H9 (cell line): ENCODE data around the gene ARPC2. TPM values are rescaled to one million over a fixed set of nuclear protein-coding genes. Genes with fewer than 3 reads are reported as not detected.

Experiments
- DNase-seq: peaks from one replicate; pipeline ENCODE4 v3.0.0-alpha.2; 2017
- H2AFZ ChIP-seq: one replicate; pipeline ENCODE4 v1.6.1; 2013; ENCODE audit warnings: mild to moderate bottlenecking, low read length, control low read depth, moderate library complexity
- H2AK5ac ChIP-seq: 2 replicates; pipeline ENCODE4 v1.6.1; 2013; ENCODE audit warnings: low read length, control low read depth, mixed read lengths; ENCODE audit not compliant: insufficient read length
- H2BK120ac ChIP-seq: one replicate; pipeline ENCODE4 v1.6.1; 2013; ENCODE audit warnings: low read depth, mild to moderate bottlenecking, low read length, control low read depth, inconsistent platforms; ENCODE audit not compliant: poor library complexity, severe bottlenecking
- H2BK12ac ChIP-seq: 2 replicates; pipeline ENCODE4 v1.6.1; 2013; ENCODE audit warnings: low read length, control low read depth, mixed read lengths, low read depth; ENCODE audit not compliant: insufficient read length
- H2BK15ac ChIP-seq: 2 replicates; pipeline ENCODE4 v1.6.1; 2013; ENCODE audit warnings: low read depth, low read length, control low read depth
- H2BK20ac ChIP-seq: one replicate; pipeline ENCODE4 v1.6.1; 2013; ENCODE audit warnings: low read depth, mild to moderate bottlenecking, low read length, control low read depth, inconsistent platforms; ENCODE audit not compliant: poor library complexity, severe bottlenecking
- H2BK5ac ChIP-seq: 2 replicates; pipeline ENCODE4 v1.6.1; 2013; ENCODE audit warnings: low read length, control low read depth, mixed read lengths; ENCODE audit not compliant: insufficient read length
- H3K14ac ChIP-seq: 2 replicates; pipeline ENCODE4 v1.6.1; 2013; ENCODE audit warnings: low read length, control low read depth; ENCODE audit not compliant: insufficient read depth
- H3K18ac ChIP-seq: 2 replicates; pipeline ENCODE4 v1.6.1; 2013; ENCODE audit warnings: low read depth, mild to moderate bottlenecking, mixed read lengths, low read length, control low read depth; ENCODE audit not compliant: insufficient read length
- H3K23ac ChIP-seq: 2 replicates; pipeline ENCODE4 v1.6.1; 2013; ENCODE audit warnings: low read length, control low read depth, mixed read lengths, low read depth; ENCODE audit not compliant: insufficient read length
- H3K23me2 ChIP-seq: 2 replicates; pipeline ENCODE4 v1.6.1; 2013; ENCODE audit warnings: low read depth, mild to moderate bottlenecking, mixed read lengths, low read length, control low read depth; ENCODE audit not compliant: insufficient read length, poor library complexity, severe bottlenecking
- H3K27ac ChIP-seq: 2 replicates; pipeline ENCODE4 v1.5.1; 2013; ENCODE audit warnings: low read length, control low read depth, mixed read lengths, low read depth; ENCODE audit not compliant: insufficient read length
- H3K27me3 ChIP-seq: 2 replicates; pipeline ENCODE4 v1.6.1; 2013; ENCODE audit warnings: low read length, control low read depth, inconsistent platforms; ENCODE audit not compliant: insufficient read depth
- H3K4ac ChIP-seq: 2 replicates; pipeline ENCODE4 v1.6.1; 2013; ENCODE audit warnings: low read depth, mild to moderate bottlenecking, control low read depth, inconsistent platforms, low read length, moderate library complexity
- H3K4me1 ChIP-seq: 2 replicates; pipeline ENCODE4 v1.6.1; 2013; ENCODE audit warnings: low read length, control low read depth, inconsistent platforms; ENCODE audit not compliant: insufficient read depth
- H3K4me2 ChIP-seq: 2 replicates; pipeline ENCODE4 v1.6.1; 2013; ENCODE audit warnings: low read length, control low read depth, mixed read lengths; ENCODE audit not compliant: insufficient read length, insufficient read depth
- H3K56ac ChIP-seq: 2 replicates; pipeline ENCODE4 v1.6.1; 2013; ENCODE audit warnings: low read depth, mild to moderate bottlenecking, mixed read lengths, low read length, control low read depth; ENCODE audit not compliant: insufficient read length
- H3K79me1 ChIP-seq: 2 replicates; pipeline ENCODE4 v1.6.1; 2013; ENCODE audit warnings: low read depth, mild to moderate bottlenecking, moderate library complexity, low read length, control low read depth, inconsistent platforms; ENCODE audit not compliant: insufficient read depth, poor library complexity, severe bottlenecking
- H3K79me2 ChIP-seq: 2 replicates; pipeline ENCODE4 v1.6.1; 2013; ENCODE audit warnings: low read length, control low read depth, inconsistent platforms; ENCODE audit not compliant: insufficient read depth
- H3K9ac ChIP-seq: 2 replicates; pipeline ENCODE4 v1.6.1; 2013; ENCODE audit warnings: low read length, control low read depth, mixed read lengths; ENCODE audit not compliant: insufficient read length; ENCODE audit errors: extremely low read depth
- H3K9me3 ChIP-seq: one replicate; pipeline ENCODE4 v1.6.1; 2013; ENCODE audit warnings: low read depth, low read length, inconsistent platforms; ENCODE audit not compliant: control insufficient read depth
- H3T11ph ChIP-seq: one replicate; pipeline ENCODE4 v1.6.1; 2013; ENCODE audit warnings: mild to moderate bottlenecking, low read length, control low read depth, inconsistent platforms
- H4K20me1 ChIP-seq: one replicate; pipeline ENCODE4 v1.6.1; 2013; ENCODE audit not compliant: control insufficient read depth, insufficient read length, insufficient read depth
- H4K5ac ChIP-seq: 2 replicates; pipeline ENCODE4 v1.6.1; 2013; ENCODE audit warnings: low read depth, mild to moderate bottlenecking, mixed read lengths, low read length, control low read depth; ENCODE audit not compliant: insufficient read length
- H4K8ac ChIP-seq: replicated peaks from 2 replicates; pipeline ENCODE4 v1.6.1; 2013; ENCODE audit warnings: low read length, control low read depth, mixed read lengths, low read depth; ENCODE audit not compliant: insufficient read length
- H4K91ac ChIP-seq: 2 replicates; pipeline ENCODE4 v1.6.1; 2013; ENCODE audit warnings: low read depth, mild to moderate bottlenecking, moderate library complexity, mixed read lengths, low read length, control low read depth; ENCODE audit not compliant: insufficient read length
- H3K27ac Mint-ChIP-seq, 3 experiments: 2 replicates in 2 of 3; 3 replicates in 1 of 3; pipeline ENCODE4 v1.8.0; 2020 to 2021; ENCODE audit warnings: mixed read lengths in 3 of 3, mild to moderate bottlenecking in 1 of 3, moderate library complexity in 1 of 3
- H3K27me3 Mint-ChIP-seq: 2 replicates; pipeline ENCODE4 v1.8.0; 2021; ENCODE audit warnings: low read depth, mild to moderate bottlenecking, moderate library complexity, mixed read lengths
- H3K36me3 Mint-ChIP-seq, 3 experiments: 2 replicates in 2 of 3; 3 replicates in 1 of 3; pipeline ENCODE4 v1.8.0; 2020 to 2021; ENCODE audit warnings: low read depth in 3 of 3, mixed read lengths in 3 of 3; ENCODE audit not compliant: insufficient read depth in 1 of 3
- H3K4me1 Mint-ChIP-seq, 2 experiments: 2 replicates each; pipeline ENCODE4 v1.8.0; 2020; ENCODE audit warnings: mixed read lengths in 2 of 2
- H3K4me3 Mint-ChIP-seq, 2 experiments: 2 replicates in 1 of 2; 3 replicates in 1 of 2; pipeline ENCODE4 v1.8.0; 2020 to 2021; ENCODE audit warnings: mild to moderate bottlenecking in 2 of 2, mixed read lengths in 2 of 2, moderate library complexity in 1 of 2
- H3K9me3 Mint-ChIP-seq, 2 experiments: 2 replicates in 1 of 2; 3 replicates in 1 of 2; pipeline ENCODE4 v1.8.0; 2020; ENCODE audit warnings: mild to moderate bottlenecking in 2 of 2, mixed read lengths in 2 of 2, moderate library complexity in 1 of 2
- CTCF ChIP-seq: fragments of 200-600 bp; sonication (generic); conservative IDR thresholded peaks from 3 replicates; pipeline ENCODE4 v1.8.0; 2021; ENCODE audit warnings: antibody characterized with exemption, mild to moderate bottlenecking
- WGBS: extraction: QIAGEN DNeasy Blood & Tissue Kit; methylation state at CpG from one replicate; pipeline ENCODE4 v1.1.7; 2013; ENCODE audit warnings: missing lambda C conversion rate, low lambda C conversion rate, mixed read lengths; ENCODE audit not compliant: insufficient read length; ENCODE audit errors: extremely low coverage; 5-methylcytosine and 5-hydroxymethylcytosine counted together
- total RNA-seq: library from RNA; stranded (reverse); gene quantifications from 2 replicates; pipeline ENCODE4 v1.2.1, GENCODE V29; 2021

The ARPC2 gene
- total RNA-seq, 1 experiment from 2014 or later, result 197 TPM

- H3K27me3 Mint-ChIP-seq, result no peaks in the 10 kb centered on the region
- peaks cover 58 to 100% (median 92%) of the 10 kb centered on the region in 3 experiments; a peak in 6 of 7 replicates for H3K36me3 Mint-ChIP-seq
- Histone ChIP-seq H2BK5ac (no peak overlapping the region), H2BK12ac (no peak overlapping the region), H3K9me3 (no peaks in the 10 kb centered on the region), H2BK15ac (no peak overlapping the region), H3T11ph (no peak overlapping the region), H4K5ac (no peak overlapping the region), H2AK5ac (no peak overlapping the region), H3K4me2 (no peak overlapping the region), H3K9ac (no peak overlapping the region), H3K18ac (no peak overlapping the region), H3K4me1 (no peaks in the 10 kb centered on the region), H3K27ac (no peak overlapping the region), H3K23me2 (no peaks in the 10 kb centered on the region), H2BK120ac (no peak overlapping the region), H3K56ac (no peak overlapping the region), H3K79me2 (no peaks in the 10 kb centered on the region), H3K14ac (no peak overlapping the region), H4K91ac (no peak overlapping the region), H3K27me3 (no peaks in the 10 kb centered on the region), H3K79me1 (no peaks in the 10 kb centered on the region), H2AFZ (no peak overlapping the region), H4K8ac (no peak overlapping the region), H2BK20ac (no peak overlapping the region), H3K4ac (no peak overlapping the region), H4K20me1 (no peaks in the 10 kb centered on the region), H3K23ac (no peak overlapping the region)
- no peaks in the 10 kb centered on the region for H3K9me3 Mint-ChIP-seq
- H3K4me1 Mint-ChIP-seq, result no peaks in the 10 kb centered on the region
- DNase-seq, result no peak
- TF ChIP-seq CTCF, result no peak
- WGBS, result no CpG with 5 or more reads among the region's 13 CpGs
- no peak overlapping the region for H3K27ac Mint-ChIP-seq
- H3K4me3 Mint-ChIP-seq, result no peak overlapping the region; a peak in 1 of 5 replicates
Measured at GRCh38 chr2:218249691-218250090, 32.7 kb downstream of the ARPC2 start.
